ENCODE measurements around the gene ORC1.

GRCh38 chr1:52332411-52332810, 71.8 kb downstream of the ORC1 start:
- TF ChIP-seq CTCF (IDR thresholded peaks at IDR 0.05; ENCODE audit: control extremely low read depth in 1 of 3, insufficient read depth in 1 of 3, low read depth in 1 of 3, low read length in 3 of 3) = no peak
- TF ChIP-seq POLR2AphosphoS5 (IDR thresholded peaks at IDR 0.05; ENCODE audit: low read depth, low read length) = no peak
- no peak for TF ChIP-seq ATF3 (IDR thresholded peaks at IDR 0.05; ENCODE audit: insufficient read depth, low read depth, low read length)
- no peak for TF ChIP-seq HDAC6 (IDR thresholded peaks at IDR 0.05; ENCODE audit: low read depth, low read length)
